Fibroblast of gingiva (primary cell): ENCODE results near the gene PIP5K1B.
"Not testable (repeated sequence)": the region's sequence is repeated elsewhere in the genome, so short reads cannot be mapped to it uniquely, and the experiment has no call there.

ENCODE experiments used
- DNase-seq: peaks from one replicate; pipeline ENCODE4 v3.0.0-alpha.2; 2011; ENCODE audit warnings: low read depth

PIP5K1B gene

GRCh38 chr9:68704814-68705530, at the start of gene PIP5K1B:
Gene PIP5K1B (plus strand): TSS chr9:68705240. CDS start chr9:68822615, 117,375 bp downstream.
- DNase-seq = peak; percentile 40

GRCh38 chr9:68664036-68664435, 41.0 kb upstream of the PIP5K1B start:
- no peak for DNase-seq

DNA sequence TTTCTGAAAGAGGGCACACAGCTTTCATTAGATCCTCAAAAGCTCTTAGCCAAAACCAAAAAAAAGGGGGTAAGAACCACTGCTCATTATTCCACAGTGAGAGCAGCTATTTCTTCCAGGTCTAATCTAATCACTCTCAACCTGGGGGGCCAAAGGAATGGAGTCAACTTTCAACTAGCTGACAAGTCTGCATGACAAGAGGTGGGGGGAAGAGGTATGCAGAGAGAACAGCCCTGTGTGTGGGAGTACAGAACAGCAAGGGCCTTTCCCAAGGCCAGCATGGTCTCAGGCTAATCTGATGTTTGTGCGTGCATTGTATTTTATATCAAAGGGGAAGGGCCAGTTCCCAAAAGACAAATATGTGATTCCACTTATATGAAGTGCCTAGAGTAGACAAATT, 36.9 kb upstream of the PIP5K1B start:
- DNase-seq = no peak

- no peak for DNase-seq
Observed at GRCh38 chr9:68669218-68669617, 35.8 kb upstream of the PIP5K1B start.

GRCh38 chr9:68672215-68672614, 32.8 kb upstream of the PIP5K1B start:
- no peak for DNase-seq

GRCh38 chr9:68672625-68673024, 32.4 kb upstream of the PIP5K1B start:
- no peak for DNase-seq

- DNase-seq = no peak
Observed at GRCh38 chr9:68678430-68678829, 26.6 kb upstream of the PIP5K1B start.

DNA sequence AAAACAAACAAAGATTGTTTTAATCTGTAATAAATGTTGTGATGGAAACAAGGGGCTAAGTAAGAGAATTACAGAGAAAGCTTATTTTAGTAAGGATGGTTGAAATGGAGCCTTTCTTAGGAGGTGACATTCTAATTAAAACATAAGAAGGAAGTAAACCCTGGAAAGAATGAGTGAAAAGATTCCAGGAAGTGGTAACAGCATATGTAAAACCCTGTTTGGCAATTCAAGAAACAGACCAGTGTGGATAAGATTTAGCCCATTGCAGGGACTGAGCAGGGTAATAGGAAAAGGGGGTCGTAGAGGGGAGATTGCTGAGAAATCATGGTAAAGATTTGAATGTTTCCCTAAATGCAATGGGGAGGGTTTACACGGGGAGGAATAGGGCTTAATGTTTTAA, 21.6 kb upstream of the PIP5K1B start:
- no peak for DNase-seq

DNA sequence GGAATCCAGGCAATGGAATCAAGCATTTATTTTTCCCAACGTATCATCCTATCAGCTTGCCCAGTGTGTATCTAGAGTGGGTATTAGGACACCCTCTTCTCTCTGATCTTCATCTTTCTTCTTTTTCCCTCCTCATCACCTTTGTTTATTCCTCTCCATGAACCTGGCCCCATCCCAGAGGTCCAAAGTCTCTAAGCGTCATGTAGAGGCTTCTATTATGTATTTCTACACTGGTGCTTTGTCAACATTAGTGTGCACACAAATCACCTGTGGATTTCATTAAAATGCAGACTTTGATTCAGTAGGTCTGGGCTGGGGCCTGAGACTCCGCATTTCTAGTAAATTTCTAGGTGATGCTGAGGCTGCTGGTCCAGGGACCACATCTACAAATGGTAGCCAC, 19.8 kb upstream of the PIP5K1B start:
- DNase-seq = no peak

- DNase-seq = no peak
Observed at GRCh38 chr9:68685770-68686169, 19.3 kb upstream of the PIP5K1B start.

- DNase-seq = no peak
Observed at GRCh38 chr9:68690088-68690487, 15.0 kb upstream of the PIP5K1B start.

GRCh38 chr9:68692519-68692918, 12.5 kb upstream of the PIP5K1B start:
- DNase-seq = no peak

DNA sequence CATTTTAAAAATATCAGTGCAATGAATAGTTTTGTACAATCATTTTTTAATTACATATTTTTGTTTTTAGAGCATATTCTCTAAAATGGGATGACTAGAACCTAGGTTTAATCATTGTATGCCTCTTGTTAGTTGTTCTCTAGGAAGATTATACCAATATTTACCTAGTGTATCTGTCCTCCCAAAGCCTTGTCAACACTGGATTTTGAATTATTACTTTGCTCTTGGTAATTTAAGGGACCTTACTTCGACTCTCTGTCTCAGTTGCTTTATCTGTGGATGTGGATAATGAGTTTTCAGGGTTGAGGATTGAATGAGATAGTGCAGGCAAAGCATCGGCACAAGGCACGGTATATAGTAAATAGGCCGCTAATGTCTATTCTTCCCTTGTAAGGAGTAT, 10.9 kb upstream of the PIP5K1B start:
- DNase-seq = no peak

DNA sequence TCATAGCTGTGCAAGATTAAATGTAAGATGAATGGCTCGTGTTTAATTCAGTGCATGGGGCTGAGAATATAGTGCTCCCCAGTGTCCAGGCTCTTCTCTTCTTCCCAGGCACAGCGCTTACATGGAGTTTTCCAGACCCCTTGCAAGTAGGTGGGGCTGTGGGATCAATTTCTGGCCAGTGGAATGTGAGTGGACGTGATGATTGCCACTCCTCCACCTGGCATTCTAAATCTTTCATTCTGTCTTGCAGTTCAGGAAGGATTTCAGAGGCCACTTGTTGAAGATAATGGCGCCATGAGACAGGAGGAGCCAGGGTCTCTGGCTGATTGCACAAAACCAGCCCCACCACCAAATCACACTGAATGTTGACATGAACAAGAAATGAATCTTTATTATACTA, 7.2 kb upstream of the PIP5K1B start:
- no peak for DNase-seq

GRCh38 chr9:68698943-68699509, 6.0 kb upstream of the PIP5K1B start:
- no peak for DNase-seq

DNA sequence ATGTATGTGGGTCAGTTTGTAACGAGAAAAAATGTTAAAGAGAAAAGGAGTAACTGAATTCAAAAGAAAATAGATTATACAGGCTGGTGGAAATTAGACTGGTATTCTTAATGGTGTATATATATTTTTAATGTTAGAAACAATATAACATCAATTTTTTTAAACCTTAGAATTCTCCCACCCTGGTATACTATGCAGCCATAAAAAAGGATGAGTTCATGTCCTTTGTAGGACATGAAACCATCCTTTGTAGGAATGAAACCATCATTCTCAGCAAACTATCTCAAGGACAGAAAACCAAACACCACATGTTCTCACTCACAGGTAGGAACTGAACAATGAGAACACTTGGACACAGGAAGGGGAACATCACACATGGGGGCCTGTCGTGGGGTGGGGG, 5.4 kb upstream of the PIP5K1B start:
- not testable (repeated sequence) for DNase-seq

DNA sequence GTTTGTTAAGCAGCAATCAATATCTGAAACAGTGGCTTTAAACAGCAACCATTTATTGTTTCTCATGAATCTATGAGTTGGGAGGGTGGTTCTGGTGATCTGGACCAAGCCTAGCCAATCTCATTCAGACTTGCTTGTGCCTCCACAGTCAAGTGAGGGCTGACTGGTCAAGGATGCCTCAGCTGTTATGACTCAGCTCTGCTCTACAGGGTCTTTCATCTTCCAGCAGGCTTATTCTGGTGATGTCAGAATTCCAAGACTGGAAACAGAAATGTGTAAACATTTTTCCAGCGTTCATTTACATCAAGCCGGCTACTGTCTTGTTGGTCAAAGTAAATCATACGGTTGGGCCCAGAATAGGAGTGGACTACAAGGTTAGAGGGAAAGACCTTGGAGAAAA, 2.5 kb upstream of the PIP5K1B start:
- no peak for DNase-seq

DNA sequence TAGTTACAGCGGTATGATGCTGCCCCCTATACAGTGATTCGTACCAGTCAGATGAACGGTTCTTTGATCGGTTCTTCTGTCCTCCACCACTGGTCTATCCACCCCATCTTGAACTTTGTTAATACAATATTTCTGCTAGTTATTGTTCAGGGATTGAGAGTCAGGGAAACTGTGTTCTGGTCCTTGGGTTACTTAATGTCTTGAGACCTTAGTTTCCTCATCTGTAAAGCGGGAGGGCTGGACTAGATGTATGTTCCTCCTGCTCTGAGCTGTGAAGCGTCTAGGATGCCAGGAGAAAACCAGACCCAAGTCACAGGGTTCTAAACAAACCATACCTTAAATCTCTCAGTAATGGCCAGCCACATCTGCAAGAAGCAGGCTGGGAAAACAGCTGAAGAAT, 1.4 kb upstream of the PIP5K1B start:
- no peak for DNase-seq

GRCh38 chr9:68704498-68704813, 584 bp upstream of the PIP5K1B start:
- DNase-seq = no peak

DNA sequence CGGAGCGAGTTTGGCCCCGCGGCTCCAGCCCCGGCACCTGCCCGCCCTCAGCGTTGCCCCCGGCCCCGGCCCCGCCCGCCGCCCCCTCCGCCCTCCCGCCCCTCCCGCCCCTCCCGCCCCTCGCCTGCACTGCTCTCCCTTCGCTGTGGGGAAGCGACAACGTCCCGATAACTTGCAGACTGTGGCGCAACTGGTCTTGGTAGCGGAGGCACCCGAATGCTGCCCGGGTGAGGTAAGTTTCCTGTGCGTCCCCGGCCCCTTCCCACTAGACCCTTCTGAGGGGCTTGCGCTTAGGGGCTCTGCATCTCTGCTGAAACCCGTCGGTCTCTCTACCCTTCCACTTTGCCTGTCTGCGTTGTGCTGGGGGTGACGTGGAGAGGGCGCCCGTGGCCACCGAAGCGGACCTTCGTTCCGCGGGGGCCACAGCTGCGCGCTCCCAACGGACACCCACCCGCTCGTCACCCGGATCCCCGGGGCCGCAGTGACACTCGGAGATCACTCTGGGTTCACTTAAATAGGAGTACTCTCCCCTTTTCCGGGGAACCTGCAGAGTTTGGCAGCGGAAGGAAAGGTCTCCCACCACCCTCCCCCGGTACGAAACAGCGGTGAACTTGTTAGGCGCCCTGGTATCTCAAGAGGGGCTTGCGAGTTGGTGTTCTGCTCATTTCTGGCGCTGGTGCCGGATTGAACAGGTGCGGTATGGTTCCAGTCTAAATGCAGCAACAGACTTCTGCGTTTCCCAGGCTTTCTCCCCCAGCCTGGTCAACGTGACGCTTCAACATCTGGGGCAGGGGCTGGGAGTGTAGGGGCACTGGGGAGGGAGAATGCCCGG, 707 bp downstream of the PIP5K1B start:
- DNase-seq = no peak

- DNase-seq = no peak
Observed at GRCh38 chr9:68706363-68707201, 1.5 kb downstream of the PIP5K1B start.

DNA sequence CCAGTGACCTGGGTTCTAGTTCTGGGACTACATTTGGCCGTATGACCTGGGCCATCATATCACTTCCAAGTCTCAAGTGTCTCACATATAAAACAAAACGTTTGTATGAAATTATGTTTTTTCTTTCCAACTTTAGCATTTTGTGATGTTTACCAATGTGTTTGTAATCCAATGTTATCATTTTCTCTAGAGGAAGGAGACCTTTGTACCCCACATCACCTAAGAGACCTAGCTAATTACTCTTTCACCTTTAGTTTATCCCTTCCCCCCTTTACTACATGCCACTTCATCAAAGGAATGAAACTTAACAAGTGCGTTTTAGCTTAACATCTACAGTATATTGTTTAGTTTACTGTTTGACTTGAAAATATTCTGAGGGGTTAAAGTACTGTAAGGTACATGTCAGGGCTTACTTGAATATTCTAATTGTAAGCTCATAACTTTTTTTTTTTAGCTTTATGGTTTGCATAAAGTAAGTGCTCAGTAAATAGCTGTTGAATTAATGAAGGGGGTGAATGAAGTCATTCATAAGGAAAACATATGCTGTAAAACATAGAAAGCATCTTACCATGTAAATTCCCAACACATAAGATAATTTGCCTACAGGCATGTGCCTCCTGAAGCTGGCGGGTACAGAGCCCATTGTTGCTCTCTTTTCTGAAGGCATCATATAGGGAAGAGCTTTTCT, 2.9 kb downstream of the PIP5K1B start:
- DNase-seq = no peak
